ENCODE results near the gene ATN1. TPM values are rescaled to one million over a fixed set of nuclear protein-coding genes. Genes with fewer than 3 reads are reported as not detected.
A peak's percentile ranks its signal among the peaks of the same experiment; 100 is the strongest.

The ATN1 gene
- total and polyA plus RNA-seq, 2 donors from 2014 or later = 34.2 to 119 TPM

DNA sequence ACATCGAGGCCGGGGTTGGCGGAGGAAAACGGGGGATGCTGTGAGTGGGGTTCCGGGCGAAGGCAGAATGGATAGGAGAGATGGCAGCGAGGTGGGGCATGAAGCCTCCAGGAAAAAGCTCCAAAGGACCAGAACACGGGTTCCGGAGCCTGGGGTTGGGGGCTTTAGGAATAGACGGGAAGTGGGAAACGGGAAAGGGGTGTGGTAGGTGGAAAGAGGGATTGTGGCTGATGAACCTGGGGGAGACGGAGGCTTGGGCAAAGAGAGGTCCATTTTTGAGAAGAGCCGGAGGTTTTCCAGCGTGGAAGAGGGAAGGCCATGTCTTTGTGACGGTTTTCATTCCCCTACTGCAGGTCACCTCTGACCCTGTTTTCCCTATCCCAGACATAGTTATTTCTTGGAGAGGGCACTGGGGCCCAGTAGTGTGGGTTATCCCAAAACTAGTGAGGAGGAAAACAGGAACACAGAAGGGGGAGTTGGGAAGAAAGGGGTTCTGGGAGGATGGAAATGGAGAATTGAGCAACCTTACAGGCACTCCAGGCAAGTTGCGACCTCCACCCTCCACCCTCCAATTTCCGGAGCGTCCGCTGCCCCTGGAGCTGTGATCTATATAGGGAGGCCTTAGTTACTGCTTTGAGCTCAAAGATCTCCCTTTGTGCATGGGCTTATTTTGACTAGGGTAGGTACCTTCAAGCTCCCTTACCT lies 1.1 kb downstream of the ATN1 start:
- DNase-seq (no peak), FAIRE-seq (no peak)
- Histone ChIP-seq H3K4me3 (ENCODE audit: low read length in 3 of 3) (peak overlapping the region; percentile 75 to 78 (median 76)), H3K9me3 (ENCODE audit: control insufficient read depth in 2 of 3, insufficient read depth in 1 of 3, low read length in 3 of 3) (no peaks in the 10 kb centered on the region), H3K27ac (ENCODE audit: low read depth in 2 of 2, low read length in 2 of 2) (peak overlapping the region; percentile 87 to 93), H3K4me1 (ENCODE audit: control insufficient read depth in 2 of 3, insufficient read depth in 2 of 3, low read depth in 1 of 3, low read length in 3 of 3) (peaks cover 0 to 51% (median 37%) of the 10 kb centered on the region in 3 donors), H3K36me3 (ENCODE audit: control insufficient read depth in 2 of 3, insufficient read depth in 3 of 3, low read length in 3 of 3) (peaks cover 2 to 3% (median 2%) of the 10 kb centered on the region in 3 donors), H3K27me3 (ENCODE audit: control insufficient read depth, insufficient read depth, low read length) (no peaks in the 10 kb centered on the region), H3K9ac (ENCODE audit: low read length in 3 of 3) (peak overlapping the region; percentile 43 to 80 (median 61))
- TF ChIP-seq, protein P1, sequence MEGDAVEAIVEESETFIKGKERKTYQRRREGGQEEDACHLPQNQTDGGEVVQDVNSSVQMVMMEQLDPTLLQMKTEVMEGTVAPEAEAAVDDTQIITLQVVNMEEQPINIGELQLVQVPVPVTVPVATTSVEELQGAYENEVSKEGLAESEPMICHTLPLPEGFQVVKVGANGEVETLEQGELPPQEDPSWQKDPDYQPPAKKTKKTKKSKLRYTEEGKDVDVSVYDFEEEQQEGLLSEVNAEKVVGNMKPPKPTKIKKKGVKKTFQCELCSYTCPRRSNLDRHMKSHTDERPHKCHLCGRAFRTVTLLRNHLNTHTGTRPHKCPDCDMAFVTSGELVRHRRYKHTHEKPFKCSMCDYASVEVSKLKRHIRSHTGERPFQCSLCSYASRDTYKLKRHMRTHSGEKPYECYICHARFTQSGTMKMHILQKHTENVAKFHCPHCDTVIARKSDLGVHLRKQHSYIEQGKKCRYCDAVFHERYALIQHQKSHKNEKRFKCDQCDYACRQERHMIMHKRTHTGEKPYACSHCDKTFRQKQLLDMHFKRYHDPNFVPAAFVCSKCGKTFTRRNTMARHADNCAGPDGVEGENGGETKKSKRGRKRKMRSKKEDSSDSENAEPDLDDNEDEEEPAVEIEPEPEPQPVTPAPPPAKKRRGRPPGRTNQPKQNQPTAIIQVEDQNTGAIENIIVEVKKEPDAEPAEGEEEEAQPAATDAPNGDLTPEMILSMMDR (IDR thresholded peaks at IDR 0.05; ENCODE audit: borderline replicate concordance, extremely low read depth, insufficient read depth) = no peak
- intact Hi-C loops (cut with DNase I) = no loop called here

DNA sequence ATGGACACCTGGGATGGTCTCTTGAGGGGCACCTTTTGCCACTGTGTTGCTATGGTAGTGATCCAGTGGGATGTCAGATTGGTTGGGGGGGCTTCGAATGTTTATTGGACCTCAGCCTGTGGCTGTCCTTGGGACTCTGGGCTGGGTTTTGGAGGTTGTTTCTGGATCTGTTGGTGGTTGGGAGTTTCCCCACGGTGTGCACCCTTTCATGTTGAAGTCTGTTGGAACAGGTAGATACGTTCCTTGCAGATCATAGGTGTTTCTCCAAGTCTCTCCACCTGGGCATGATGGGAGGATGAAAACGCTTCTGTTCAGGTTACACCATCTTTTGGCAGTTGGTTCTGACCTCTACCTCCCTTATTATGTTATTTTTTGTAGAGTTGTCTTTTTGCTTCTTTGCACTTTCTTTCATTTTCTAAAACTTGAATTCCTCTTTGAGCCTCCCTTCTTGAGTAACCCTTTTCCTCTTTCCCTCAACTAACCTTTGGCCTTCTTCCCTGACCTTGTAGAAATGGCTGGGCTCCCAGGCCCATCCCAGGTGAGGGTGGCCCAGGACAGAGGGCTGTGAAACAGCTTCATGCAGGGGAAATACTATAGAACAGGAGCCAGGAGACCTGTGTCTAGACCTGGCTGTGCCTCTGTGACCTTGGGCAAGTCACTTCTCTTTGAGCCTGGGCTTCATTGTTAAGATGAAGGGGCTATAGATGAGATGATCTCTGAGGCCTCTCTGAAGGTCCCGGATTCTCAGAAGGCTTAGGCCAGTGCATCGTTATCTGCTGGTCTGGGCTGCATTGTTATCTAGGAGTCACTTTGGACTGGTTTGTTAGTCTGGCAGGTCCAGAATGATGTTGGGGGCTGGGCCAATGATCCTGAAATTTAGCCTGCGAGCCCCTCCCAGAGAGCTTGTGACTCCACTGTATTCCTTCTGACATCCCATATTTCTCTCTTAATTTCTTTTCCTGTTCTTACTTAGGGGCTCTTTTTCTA lies 2.0 kb downstream of the ATN1 start:
- H3K36me3 ChIP-seq (ENCODE audit: control insufficient read depth in 2 of 3, insufficient read depth in 3 of 3, low read length in 3 of 3) = peaks cover 2 to 10% (median 3%) of the 10 kb centered on the region in 3 donors
- peak overlapping the region; percentile 75 to 78 (median 76) for H3K4me3 ChIP-seq (ENCODE audit: low read length in 3 of 3)
- FAIRE-seq = no peak
- intact Hi-C loops (cut with DNase I) = no loop called here
- peak in 1 of 5 donors; percentile 41 for DNase-seq
- TF ChIP-seq, protein P1 (IDR thresholded peaks at IDR 0.05; ENCODE audit: borderline replicate concordance, extremely low read depth, insufficient read depth) = no peak
- peak overlapping the region; percentile 87 to 93 for H3K27ac ChIP-seq (ENCODE audit: low read depth in 2 of 2, low read length in 2 of 2)
- H3K27me3 ChIP-seq (ENCODE audit: control insufficient read depth, insufficient read depth, low read length) = no peaks in the 10 kb centered on the region
- peaks cover 0 to 43% (median 33%) of the 10 kb centered on the region in 3 donors for H3K4me1 ChIP-seq (ENCODE audit: control insufficient read depth in 2 of 3, insufficient read depth in 2 of 3, low read depth in 1 of 3, low read length in 3 of 3)
- peak overlapping the region; percentile 43 to 80 (median 61) for H3K9ac ChIP-seq (ENCODE audit: low read length in 3 of 3)
- no peaks in the 10 kb centered on the region for H3K9me3 ChIP-seq (ENCODE audit: control insufficient read depth in 2 of 3, insufficient read depth in 1 of 3, low read length in 3 of 3)

DNA sequence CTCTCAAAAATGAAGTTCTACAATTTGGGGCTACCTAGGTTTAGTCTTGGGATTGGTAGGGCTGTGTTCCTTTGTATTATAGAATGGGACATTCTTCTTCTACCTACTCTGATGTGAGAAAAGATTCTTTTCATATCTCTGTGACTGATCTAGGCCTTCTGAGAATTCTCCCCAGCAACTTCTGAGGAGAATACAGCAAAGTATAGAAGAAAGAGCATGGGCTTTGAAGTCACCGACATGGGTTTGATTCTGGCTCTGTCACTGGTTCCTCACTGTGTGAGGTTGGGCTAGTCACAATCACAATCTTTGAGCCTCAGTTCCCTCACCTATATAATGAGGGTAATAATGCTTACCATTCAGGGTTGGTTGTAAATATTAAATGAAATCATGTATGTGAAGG lies 5.0 kb downstream of the ATN1 start:
- Histone ChIP-seq H3K4me1 (ENCODE audit: control insufficient read depth in 2 of 3, insufficient read depth in 2 of 3, low read depth in 1 of 3, low read length in 3 of 3) (peaks cover 0 to 24% (median 18%) of the 10 kb centered on the region in 3 donors), H3K9ac (ENCODE audit: low read length in 3 of 3) (no peak overlapping the region), H3K9me3 (ENCODE audit: control insufficient read depth in 2 of 3, insufficient read depth in 1 of 3, low read length in 3 of 3) (no peaks in the 10 kb centered on the region), H3K27ac (ENCODE audit: low read depth in 2 of 2, low read length in 2 of 2) (no peak overlapping the region), H3K4me3 (ENCODE audit: low read length in 3 of 3) (no peak overlapping the region), H3K27me3 (ENCODE audit: control insufficient read depth, insufficient read depth, low read length) (no peaks in the 10 kb centered on the region), H3K36me3 (ENCODE audit: control insufficient read depth in 2 of 3, insufficient read depth in 3 of 3, low read length in 3 of 3) (peaks cover 2 to 10% (median 3%) of the 10 kb centered on the region in 3 donors)
- FAIRE-seq (no peak), DNase-seq (no peak)
- TF ChIP-seq, protein P1 (IDR thresholded peaks at IDR 0.05; ENCODE audit: borderline replicate concordance, extremely low read depth, insufficient read depth) = no peak
- intact Hi-C loops (cut with DNase I) = no loop called here

Data from kidney (tissue), 14 donors.